ENCODE results near the gene ELOVL5. TPM values are rescaled to one million over a fixed set of nuclear protein-coding genes. Genes with fewer than 3 reads are reported as not detected.

Gene ELOVL5
- 10 to 100 TPM; 46.5 to 62.6 TPM for total RNA-seq

GRCh38 chr6:53348371-53349208, at the start of gene ELOVL5:
ELOVL5 (minus strand) TSS chr6:53348950; CDS start chr6:53295699, 53,251 bp downstream.

Small RNA genes within 50 kb of the gene (small RNA-seq; reads per million reads assigned to genes)
- gene MIR5685, result 0 reads per million in 2 donors
- 4.8 to 14.0 reads per million in 2 donors for gene RNU1-136P

Other genes starting within 250 kb of the ELOVL5 start
- gene GCM1, start 200.1 kb downstream of the ELOVL5 start, total RNA-seq, result not detected
- 10 to 100 TPM; 25.0 to 31.7 TPM for gene GCLC, start 196.2 kb upstream of the ELOVL5 start, total RNA-seq